Measurements from ENCODE around the gene ZNF853. TPM values are rescaled to one million over a fixed set of nuclear protein-coding genes. Genes with fewer than 3 reads are reported as not detected.

The ZNF853 gene
- total and polyA plus RNA-seq, 2 donors (not counting 3 experiments of a cell fraction or from before 2014, with no cell fraction given): 0.47 to 0.58 TPM

DNA sequence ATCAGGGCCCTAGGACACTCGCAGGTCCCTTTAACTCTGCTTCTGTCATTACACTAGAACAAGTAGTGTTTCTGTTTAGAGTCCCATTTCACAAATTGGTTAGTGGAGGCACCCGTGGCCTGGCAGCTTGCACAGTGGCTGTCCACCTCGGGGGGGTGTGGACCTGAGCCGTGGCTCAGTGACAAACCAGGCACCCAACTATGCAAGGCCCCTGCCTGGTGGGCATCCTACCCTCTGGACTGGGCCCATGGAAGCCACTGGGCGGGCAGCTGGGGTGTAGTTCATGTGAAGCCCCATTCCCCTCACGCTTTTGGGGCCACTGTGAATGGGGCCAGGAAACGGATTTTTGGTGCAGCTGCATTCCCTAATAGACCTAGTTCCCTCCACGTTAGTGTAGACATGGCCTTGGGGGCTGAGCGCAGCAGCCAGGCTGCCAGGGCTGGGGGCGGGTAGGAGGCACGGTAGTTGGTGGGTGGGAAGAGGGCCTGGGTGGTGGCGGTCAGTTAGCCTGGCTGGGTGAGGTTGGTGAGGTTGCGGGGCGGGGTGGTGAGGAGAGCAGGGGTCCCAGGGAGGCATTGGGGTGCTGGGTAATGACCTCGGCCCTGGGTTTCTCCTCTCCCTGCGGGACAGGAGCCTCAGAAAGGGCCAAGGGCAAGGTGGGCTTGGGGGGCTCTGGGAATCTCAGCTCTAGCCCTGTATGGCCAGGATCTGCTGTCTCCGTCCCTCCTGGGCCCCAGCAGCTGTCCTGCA is 40.4 kb downstream of the ZNF853 start:
- Histone ChIP-seq H4K20me1 (replicated peaks; ENCODE audit: control insufficient read depth, extremely low read depth, insufficient read depth, low read length) (no peaks in the 10 kb centered on the region), H3K27ac (ENCODE audit: insufficient read depth, low read depth, low read length) (no peak overlapping the region), H3K9me1 (replicated peaks; ENCODE audit: control insufficient read depth, extremely low read depth, insufficient read depth, low read length) (no peaks in the 10 kb centered on the region), H2AFZ (ENCODE audit: low read depth, low read length) (no peak overlapping the region), H3K9ac (replicated peaks; ENCODE audit: extremely low read depth, insufficient read depth, low read length) (no peak overlapping the region), H3K79me2 (ENCODE audit: control insufficient read depth, insufficient read depth, low read length) (no peaks in the 10 kb centered on the region), H3K36me3 (ENCODE audit: control insufficient read depth in 2 of 2, extremely low read depth in 1 of 2, insufficient read depth in 2 of 2, low read length in 2 of 2) (peaks cover 0 to 12% of the 10 kb centered on the region in 2 experiments), H3K4me2 (ENCODE audit: insufficient read depth, low read length) (no peak overlapping the region), H3K4me3 (replicated peaks in 1 of 3; ENCODE audit: insufficient read depth in 1 of 3, low read depth in 1 of 3, low read length in 3 of 3) (no peak overlapping the region), H3K9me3 (replicated peaks; ENCODE audit: control insufficient read depth, insufficient read depth, low read length) (no peaks in the 10 kb centered on the region), H3K4me1 (ENCODE audit: control insufficient read depth, extremely low read depth, insufficient read depth, low read length) (no peaks in the 10 kb centered on the region), H3K27me3 (ENCODE audit: control insufficient read depth in 2 of 2, insufficient read depth in 2 of 2, low read length in 2 of 2) (peaks cover 0 to 2% of the 10 kb centered on the region in 2 experiments)
- ChIA-PET POLR2A (no interaction called here), CTCF (no interaction called here)
- dilution Hi-C loops (cut with MboI; ENCODE audit: extremely low pct_ligation_motif_present, low sequenced_read_pairs) (no loop called here), intact Hi-C loops (cut with micrococcal nuclease) (no loop called here)
- BruUV-seq (replicated peaks): no TSS peak
- DNase-seq (ENCODE audit: low read depth, low spot score) (no peak), FAIRE-seq (no peak)
- TF ChIP-seq EZH2 (IDR thresholded peaks at IDR 0.05; ENCODE audit: borderline replicate concordance, low read depth, low read length, severe bottlenecking): no peak
- TF ChIP-seq, protein P1, sequence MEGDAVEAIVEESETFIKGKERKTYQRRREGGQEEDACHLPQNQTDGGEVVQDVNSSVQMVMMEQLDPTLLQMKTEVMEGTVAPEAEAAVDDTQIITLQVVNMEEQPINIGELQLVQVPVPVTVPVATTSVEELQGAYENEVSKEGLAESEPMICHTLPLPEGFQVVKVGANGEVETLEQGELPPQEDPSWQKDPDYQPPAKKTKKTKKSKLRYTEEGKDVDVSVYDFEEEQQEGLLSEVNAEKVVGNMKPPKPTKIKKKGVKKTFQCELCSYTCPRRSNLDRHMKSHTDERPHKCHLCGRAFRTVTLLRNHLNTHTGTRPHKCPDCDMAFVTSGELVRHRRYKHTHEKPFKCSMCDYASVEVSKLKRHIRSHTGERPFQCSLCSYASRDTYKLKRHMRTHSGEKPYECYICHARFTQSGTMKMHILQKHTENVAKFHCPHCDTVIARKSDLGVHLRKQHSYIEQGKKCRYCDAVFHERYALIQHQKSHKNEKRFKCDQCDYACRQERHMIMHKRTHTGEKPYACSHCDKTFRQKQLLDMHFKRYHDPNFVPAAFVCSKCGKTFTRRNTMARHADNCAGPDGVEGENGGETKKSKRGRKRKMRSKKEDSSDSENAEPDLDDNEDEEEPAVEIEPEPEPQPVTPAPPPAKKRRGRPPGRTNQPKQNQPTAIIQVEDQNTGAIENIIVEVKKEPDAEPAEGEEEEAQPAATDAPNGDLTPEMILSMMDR (IDR thresholded peaks at IDR 0.05; ENCODE audit: extremely low read depth in 1 of 2, insufficient read depth in 1 of 2, low read depth in 1 of 2, low read length in 2 of 2): no peak

GRCh38 chr7:6656413-6656812 is 41.0 kb downstream of the ZNF853 start:
- Histone ChIP-seq H3K27me3 (ENCODE audit: control insufficient read depth in 2 of 2, insufficient read depth in 2 of 2, low read length in 2 of 2) (peaks cover 0 to 2% of the 10 kb centered on the region in 2 experiments), H3K4me3 (replicated peaks in 1 of 3; ENCODE audit: insufficient read depth in 1 of 3, low read depth in 1 of 3, low read length in 3 of 3) (no peak overlapping the region), H3K36me3 (ENCODE audit: control insufficient read depth in 2 of 2, extremely low read depth in 1 of 2, insufficient read depth in 2 of 2, low read length in 2 of 2) (peaks cover 0 to 12% of the 10 kb centered on the region in 2 experiments), H3K9ac (replicated peaks; ENCODE audit: extremely low read depth, insufficient read depth, low read length) (no peak overlapping the region), H3K4me2 (ENCODE audit: insufficient read depth, low read length) (no peak overlapping the region), H2AFZ (ENCODE audit: low read depth, low read length) (no peak overlapping the region), H3K4me1 (ENCODE audit: control insufficient read depth, extremely low read depth, insufficient read depth, low read length) (no peaks in the 10 kb centered on the region), H3K9me3 (replicated peaks; ENCODE audit: control insufficient read depth, insufficient read depth, low read length) (no peaks in the 10 kb centered on the region), H3K27ac (ENCODE audit: insufficient read depth, low read depth, low read length) (no peak overlapping the region), H3K79me2 (ENCODE audit: control insufficient read depth, insufficient read depth, low read length) (no peaks in the 10 kb centered on the region), H3K9me1 (replicated peaks; ENCODE audit: control insufficient read depth, extremely low read depth, insufficient read depth, low read length) (no peaks in the 10 kb centered on the region), H4K20me1 (replicated peaks; ENCODE audit: control insufficient read depth, extremely low read depth, insufficient read depth, low read length) (no peaks in the 10 kb centered on the region)
- TF ChIP-seq, protein P2, sequence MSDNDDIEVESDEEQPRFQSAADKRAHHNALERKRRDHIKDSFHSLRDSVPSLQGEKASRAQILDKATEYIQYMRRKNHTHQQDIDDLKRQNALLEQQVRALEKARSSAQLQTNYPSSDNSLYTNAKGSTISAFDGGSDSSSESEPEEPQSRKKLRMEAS (IDR thresholded peaks at IDR 0.05; ENCODE audit: insufficient read depth, insufficient read length): no peak
- TF ChIP-seq POLR2A (IDR thresholded peaks at IDR 0.05; ENCODE audit: low read depth, low read length): no peak
- TF ChIP-seq, protein P1 (IDR thresholded peaks at IDR 0.05; ENCODE audit: extremely low read depth in 1 of 2, insufficient read depth in 1 of 2, low read depth in 1 of 2, low read length in 2 of 2): no peak
- TF ChIP-seq JUN (IDR thresholded peaks at IDR 0.05; ENCODE audit: borderline replicate concordance, insufficient read depth, insufficient read length, low read depth): no peak
- no peak for TF ChIP-seq GATA2 (IDR thresholded peaks at IDR 0.05; ENCODE audit: insufficient read depth, insufficient read length, low read depth, low read length)
- TF ChIP-seq EZH2 (IDR thresholded peaks at IDR 0.05; ENCODE audit: borderline replicate concordance, low read depth, low read length, severe bottlenecking): no peak
- no peak for TF ChIP-seq FOS (IDR thresholded peaks at IDR 0.05; ENCODE audit: borderline replicate concordance, insufficient read depth, low read length)
- no peak for TF ChIP-seq POLR2AphosphoS5 (IDR thresholded peaks at IDR 0.05; ENCODE audit: insufficient read depth, low read depth, low read length)
- no peak for TF ChIP-seq MYC (IDR thresholded peaks at IDR 0.05; ENCODE audit: low read depth, low read length)
- intact Hi-C loops (cut with micrococcal nuclease): no loop called here
- DNase-seq (ENCODE audit: low read depth, low spot score) (no peak), FAIRE-seq (no peak)
- ChIA-PET CTCF (no interaction called here), POLR2A (no interaction called here)
- no TSS peak for BruUV-seq (replicated peaks)
- dilution Hi-C loops (cut with MboI; ENCODE audit: extremely low pct_ligation_motif_present, low sequenced_read_pairs): no loop called here
